Measurements from ENCODE around the gene ABCD3. TPM values are rescaled to one million over a fixed set of nuclear protein-coding genes. Genes with fewer than 3 reads are reported as not detected.
"Not testable (repeated sequence)": the region's sequence is repeated elsewhere in the genome, so short reads cannot be mapped to it uniquely, and the experiment has no call there.

Gene ABCD3
- total RNA-seq, 1 donor from 2014 or later = 38.4 TPM

GRCh38 chr1:94430066-94430465 lies 11.9 kb downstream of the ABCD3 start:
- not testable (repeated sequence) for H3K36me3 Mint-ChIP-seq (ENCODE audit: low read depth, unreplicated experiment); H2AFZ ChIP-seq (ENCODE audit: low read depth, low read length); FAIRE-seq; H3K27ac ChIP-seq (ENCODE audit: low read depth, low read length); H3K4me2 ChIP-seq (ENCODE audit: low read length); H3K9me3 Mint-ChIP-seq (ENCODE audit: unreplicated experiment); H3K27ac Mint-ChIP-seq (ENCODE audit: unreplicated experiment); H3K27me3 Mint-ChIP-seq (ENCODE audit: low read depth, unreplicated experiment); H3K27me3 ChIP-seq (ENCODE audit: insufficient read depth, low read length); H3K4me3 Mint-ChIP-seq (ENCODE audit: unreplicated experiment); DNase-seq (ENCODE audit: low read depth); H3K4me1 ChIP-seq (ENCODE audit: insufficient read depth, low read length); H3K9ac ChIP-seq (ENCODE audit: low read length); H3K4me3 ChIP-seq (ENCODE audit: insufficient read depth, low read depth, low read length); H3K9me3 ChIP-seq (ENCODE audit: insufficient read depth, low read depth, low read length); H3K36me3 ChIP-seq (ENCODE audit: insufficient read depth, low read length)
- Histone ChIP-seq H4K20me1 (ENCODE audit: insufficient read depth, low read length) (peaks cover 56% of the 10 kb centered on the region), H3K79me2 (ENCODE audit: insufficient read depth, low read length) (peaks cover 88% of the 10 kb centered on the region)
- peaks cover 12% of the 10 kb centered on the region for H3K4me1 Mint-ChIP-seq (ENCODE audit: low read depth, unreplicated experiment)

GRCh38 chr1:94433866-94434265 lies 15.7 kb downstream of the ABCD3 start:
- Mint-ChIP-seq H3K36me3 (ENCODE audit: low read depth, unreplicated experiment) (peaks cover 11% of the 10 kb centered on the region), H3K27ac (ENCODE audit: unreplicated experiment) (no peak overlapping the region), H3K4me1 (ENCODE audit: low read depth, unreplicated experiment) (peaks cover 4% of the 10 kb centered on the region), H3K4me3 (ENCODE audit: unreplicated experiment) (no peak overlapping the region), H3K27me3 (ENCODE audit: low read depth, unreplicated experiment) (no peaks in the 10 kb centered on the region), H3K9me3 (ENCODE audit: unreplicated experiment) (peaks cover 7% of the 10 kb centered on the region)
- Histone ChIP-seq H3K79me2 (ENCODE audit: insufficient read depth, low read length) (peaks cover 83% of the 10 kb centered on the region), H4K20me1 (ENCODE audit: insufficient read depth, low read length) (peaks cover 49% of the 10 kb centered on the region), H3K4me2 (ENCODE audit: low read length) (no peak overlapping the region), H2AFZ (ENCODE audit: low read depth, low read length) (no peak overlapping the region), H3K27me3 (ENCODE audit: insufficient read depth, low read length) (no peaks in the 10 kb centered on the region), H3K9me3 (ENCODE audit: insufficient read depth, low read depth, low read length) (no peaks in the 10 kb centered on the region), H3K4me1 (ENCODE audit: insufficient read depth, low read length) (no peaks in the 10 kb centered on the region), H3K4me3 (ENCODE audit: insufficient read depth, low read depth, low read length) (no peak overlapping the region), H3K9ac (ENCODE audit: low read length) (no peak overlapping the region), H3K27ac (ENCODE audit: low read depth, low read length) (no peak overlapping the region), H3K36me3 (ENCODE audit: insufficient read depth, low read length) (no peaks in the 10 kb centered on the region)
- FAIRE-seq (no peak), DNase-seq (ENCODE audit: low read depth) (no peak)
- no peak for TF ChIP-seq EZH2 (IDR thresholded peaks at IDR 0.05; ENCODE audit: insufficient read depth, low read length)
- TF ChIP-seq CTCF (IDR thresholded peaks at IDR 0.05; ENCODE audit: insufficient read depth, low read depth, low read length) = no peak

GRCh38 chr1:94434365-94435045 lies 16.3 kb downstream of the ABCD3 start:
- Histone ChIP-seq H3K79me2 (ENCODE audit: insufficient read depth, low read length) (peaks cover 83% of the 10 kb centered on the region), H3K4me3 (ENCODE audit: insufficient read depth, low read depth, low read length) (no peak overlapping the region), H3K4me2 (ENCODE audit: low read length) (no peak overlapping the region), H3K9me3 (ENCODE audit: insufficient read depth, low read depth, low read length) (no peaks in the 10 kb centered on the region), H3K27me3 (ENCODE audit: insufficient read depth, low read length) (no peaks in the 10 kb centered on the region), H2AFZ (ENCODE audit: low read depth, low read length) (no peak overlapping the region), H3K36me3 (ENCODE audit: insufficient read depth, low read length) (no peaks in the 10 kb centered on the region), H3K27ac (ENCODE audit: low read depth, low read length) (no peak overlapping the region), H3K4me1 (ENCODE audit: insufficient read depth, low read length) (no peaks in the 10 kb centered on the region), H4K20me1 (ENCODE audit: insufficient read depth, low read length) (peaks cover 45% of the 10 kb centered on the region), H3K9ac (ENCODE audit: low read length) (no peak overlapping the region)
- DNase-seq (ENCODE audit: low read depth) (no peak), FAIRE-seq (no peak)
- Mint-ChIP-seq H3K9me3 (ENCODE audit: unreplicated experiment) (peaks cover 8% of the 10 kb centered on the region), H3K4me3 (ENCODE audit: unreplicated experiment) (no peak overlapping the region), H3K4me1 (ENCODE audit: low read depth, unreplicated experiment) (peaks cover 8% of the 10 kb centered on the region), H3K27me3 (ENCODE audit: low read depth, unreplicated experiment) (no peaks in the 10 kb centered on the region), H3K36me3 (ENCODE audit: low read depth, unreplicated experiment) (peaks cover 8% of the 10 kb centered on the region), H3K27ac (ENCODE audit: unreplicated experiment) (no peak overlapping the region)
- no peak for TF ChIP-seq EZH2 (IDR thresholded peaks at IDR 0.05; ENCODE audit: insufficient read depth, low read length)
- TF ChIP-seq CTCF (IDR thresholded peaks at IDR 0.05; ENCODE audit: insufficient read depth, low read depth, low read length) = no peak

All from astrocyte (in vitro differentiated cells and primary cell).